SK-N-SH treated with all-trans-retinoic acid at 6 μM for 48 hours (cell line): ENCODE measurements around the gene SAYSD1.

Experiments used
- ATAC-seq: fragments of 200-7000 bp; cut with Tn5 transposase; 3 replicates; pipeline ENCODE4 v1.9.1; 2020; ENCODE audit warnings: mild to moderate bottlenecking, moderate library complexity
- ARNTL ChIP-seq: fragments of 450-650 bp; formaldehyde crosslinking; IDR thresholded peaks from 2 replicates; pipeline ENCODE4 v1.5.0; 2020; ENCODE audit warnings: low read depth, mild to moderate bottlenecking, moderate library complexity, borderline replicate concordance
- BACH2 ChIP-seq: fragments of 250-450 bp; sonication (Bioruptor Pico); IDR thresholded peaks from 2 replicates; pipeline ENCODE4 v1.9.0; 2021; ENCODE audit warnings: mild to moderate bottlenecking, borderline replicate concordance
- CSDC2 ChIP-seq: fragments of 250-450 bp; sonication (Bioruptor Pico); IDR thresholded peaks from 2 replicates; pipeline ENCODE4 v1.5.0; 2020; ENCODE audit warnings: mild to moderate bottlenecking, moderate library complexity
- ESRRG ChIP-seq: fragments of 250-450 bp; sonication (Bioruptor Pico); IDR thresholded peaks from 2 replicates; pipeline ENCODE4 v1.6.1; 2021; ENCODE audit warnings: mild to moderate bottlenecking
- GLIS3 ChIP-seq: fragments of 250-450 bp; sonication (Bioruptor Pico); IDR thresholded peaks from 2 replicates; pipeline ENCODE4 v1.5.0; 2020; ENCODE audit warnings: mild to moderate bottlenecking, moderate library complexity
- OSR1 ChIP-seq: fragments of 250-450 bp; sonication (Bioruptor Pico); IDR thresholded peaks from 2 replicates; pipeline ENCODE4 v1.8.0; 2022; ENCODE audit warnings: moderate library complexity, mild to moderate bottlenecking, inconsistent platforms
- PPARA ChIP-seq: fragments of 250-450 bp; sonication (Bioruptor Pico); IDR thresholded peaks from 2 replicates; pipeline ENCODE4 v1.5.0; 2020; ENCODE audit warnings: mild to moderate bottlenecking, borderline replicate concordance
- RARB ChIP-seq: fragments of 250-450 bp; sonication (Bioruptor Pico); IDR thresholded peaks from 2 replicates; pipeline ENCODE4 v1.8.0; 2021; ENCODE audit warnings: mild to moderate bottlenecking, moderate library complexity
- SNAI2 ChIP-seq: fragments of 250-450 bp; sonication (Bioruptor Pico); IDR thresholded peaks from 2 replicates; pipeline ENCODE4 v1.5.0; 2020; ENCODE audit warnings: mild to moderate bottlenecking, moderate library complexity
- TCF4 ChIP-seq: fragments of 250-450 bp; sonication (Bioruptor Pico); IDR thresholded peaks from 2 replicates; pipeline ENCODE4 v1.8.0; 2021; ENCODE audit warnings: mild to moderate bottlenecking, moderate library complexity, borderline replicate concordance
- TOX ChIP-seq: fragments of 250-450 bp; sonication (Bioruptor Pico); IDR thresholded peaks from 2 replicates; pipeline ENCODE4 v1.8.0; 2021; ENCODE audit warnings: mild to moderate bottlenecking, moderate library complexity, borderline replicate concordance
- ZC3H10 ChIP-seq: fragments of 250-450 bp; sonication (Bioruptor Pico); IDR thresholded peaks from 2 replicates; pipeline ENCODE4 v1.5.1; 2021; ENCODE audit warnings: mild to moderate bottlenecking, moderate library complexity
- ZFP3 ChIP-seq: fragments of 250-450 bp; sonication (Bioruptor Pico); IDR thresholded peaks from 2 replicates; pipeline ENCODE4 v1.5.0; 2020; ENCODE audit warnings: mild to moderate bottlenecking, moderate library complexity
- ZFP30 ChIP-seq: fragments of 450-650 bp; formaldehyde crosslinking; IDR thresholded peaks from 2 replicates; pipeline ENCODE4 v1.5.0; 2022; ENCODE audit warnings: mild to moderate bottlenecking, moderate library complexity
- ZNF565 ChIP-seq: fragments of 450-650 bp; formaldehyde crosslinking; conservative IDR thresholded peaks from 2 replicates; pipeline ENCODE4 v1.5.0; 2020; ENCODE audit warnings: low read depth, mild to moderate bottlenecking, moderate library complexity
- ZNF70 ChIP-seq: fragments of 450-650 bp; formaldehyde crosslinking; IDR thresholded peaks from 2 replicates; pipeline ENCODE4 v1.5.0; 2020; ENCODE audit warnings: mild to moderate bottlenecking, moderate library complexity
- ZNF8 ChIP-seq: fragments of 450-650 bp; formaldehyde crosslinking; IDR thresholded peaks from 2 replicates; pipeline ENCODE4 v1.5.0; 2020; ENCODE audit warnings: mild to moderate bottlenecking, moderate library complexity
- TF ChIP-seq, protein P1 (sequence below): fragments of 250-450 bp; sonication (Bioruptor Pico); IDR thresholded peaks from 2 replicates; pipeline ENCODE4 v1.8.0; 2021; ENCODE audit warnings: low read depth, mild to moderate bottlenecking, moderate library complexity, borderline replicate concordance
- TF ChIP-seq, protein P2 (sequence below): fragments of 250-450 bp; sonication (Bioruptor Pico); IDR thresholded peaks from 2 replicates; pipeline ENCODE4 v1.5.1; 2020; ENCODE audit warnings: low read depth, mild to moderate bottlenecking, moderate library complexity
- TF ChIP-seq, protein P3 (sequence below): fragments of 250-450 bp; sonication (Bioruptor Pico); IDR thresholded peaks from 2 replicates; pipeline ENCODE4 v1.8.0; 2020; ENCODE audit warnings: mild to moderate bottlenecking, moderate library complexity, borderline replicate concordance
- TF ChIP-seq, protein P4 (sequence below): fragments of 250-450 bp; sonication (Bioruptor Pico); IDR thresholded peaks from 2 replicates; pipeline ENCODE4 v1.5.1; 2021; ENCODE audit warnings: mild to moderate bottlenecking, moderate library complexity
- TF ChIP-seq, protein P5 (sequence below): fragments of 250-450 bp; sonication (Bioruptor Pico); IDR thresholded peaks from 2 replicates; pipeline ENCODE4 v1.5.0; 2020; ENCODE audit warnings: mild to moderate bottlenecking, moderate library complexity

SAYSD1 gene

GRCh38 chr6:39055661-39056060 lies 59.3 kb downstream of the SAYSD1 start:
- TF ChIP-seq, protein P1, sequence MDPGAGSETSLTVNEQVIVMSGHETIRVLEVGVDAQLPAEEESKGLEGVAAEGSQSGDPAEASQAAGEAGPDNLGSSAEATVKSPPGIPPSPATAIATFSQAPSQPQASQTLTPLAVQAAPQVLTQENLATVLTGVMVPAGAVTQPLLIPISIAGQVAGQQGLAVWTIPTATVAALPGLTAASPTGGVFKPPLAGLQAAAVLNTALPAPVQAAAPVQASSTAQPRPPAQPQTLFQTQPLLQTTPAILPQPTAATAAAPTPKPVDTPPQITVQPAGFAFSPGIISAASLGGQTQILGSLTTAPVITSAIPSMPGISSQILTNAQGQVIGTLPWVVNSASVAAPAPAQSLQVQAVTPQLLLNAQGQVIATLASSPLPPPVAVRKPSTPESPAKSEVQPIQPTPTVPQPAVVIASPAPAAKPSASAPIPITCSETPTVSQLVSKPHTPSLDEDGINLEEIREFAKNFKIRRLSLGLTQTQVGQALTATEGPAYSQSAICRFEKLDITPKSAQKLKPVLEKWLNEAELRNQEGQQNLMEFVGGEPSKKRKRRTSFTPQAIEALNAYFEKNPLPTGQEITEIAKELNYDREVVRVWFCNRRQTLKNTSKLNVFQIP (CRISPR knock-in tag) = no peak
- no peak for TF ChIP-seq TCF4 (CRISPR knock-in tag)
- TF ChIP-seq, protein P2, sequence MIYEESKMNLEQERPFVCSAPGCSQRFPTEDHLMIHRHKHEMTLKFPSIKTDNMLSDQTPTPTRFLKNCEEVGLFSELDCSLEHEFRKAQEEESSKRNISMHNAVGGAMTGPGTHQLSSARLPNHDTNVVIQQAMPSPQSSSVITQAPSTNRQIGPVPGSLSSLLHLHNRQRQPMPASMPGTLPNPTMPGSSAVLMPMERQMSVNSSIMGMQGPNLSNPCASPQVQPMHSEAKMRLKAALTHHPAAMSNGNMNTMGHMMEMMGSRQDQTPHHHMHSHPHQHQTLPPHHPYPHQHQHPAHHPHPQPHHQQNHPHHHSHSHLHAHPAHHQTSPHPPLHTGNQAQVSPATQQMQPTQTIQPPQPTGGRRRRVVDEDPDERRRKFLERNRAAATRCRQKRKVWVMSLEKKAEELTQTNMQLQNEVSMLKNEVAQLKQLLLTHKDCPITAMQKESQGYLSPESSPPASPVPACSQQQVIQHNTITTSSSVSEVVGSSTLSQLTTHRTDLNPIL (CRISPR knock-in tag) = no peak
- no peak for TF ChIP-seq ZNF8 (CRISPR knock-in tag)
- TF ChIP-seq ZFP30 (CRISPR knock-in tag) = no peak
- TF ChIP-seq BACH2 (CRISPR knock-in tag) = no peak
- TF ChIP-seq ZNF565 (CRISPR knock-in tag) = no peak
- TF ChIP-seq, protein P3, sequence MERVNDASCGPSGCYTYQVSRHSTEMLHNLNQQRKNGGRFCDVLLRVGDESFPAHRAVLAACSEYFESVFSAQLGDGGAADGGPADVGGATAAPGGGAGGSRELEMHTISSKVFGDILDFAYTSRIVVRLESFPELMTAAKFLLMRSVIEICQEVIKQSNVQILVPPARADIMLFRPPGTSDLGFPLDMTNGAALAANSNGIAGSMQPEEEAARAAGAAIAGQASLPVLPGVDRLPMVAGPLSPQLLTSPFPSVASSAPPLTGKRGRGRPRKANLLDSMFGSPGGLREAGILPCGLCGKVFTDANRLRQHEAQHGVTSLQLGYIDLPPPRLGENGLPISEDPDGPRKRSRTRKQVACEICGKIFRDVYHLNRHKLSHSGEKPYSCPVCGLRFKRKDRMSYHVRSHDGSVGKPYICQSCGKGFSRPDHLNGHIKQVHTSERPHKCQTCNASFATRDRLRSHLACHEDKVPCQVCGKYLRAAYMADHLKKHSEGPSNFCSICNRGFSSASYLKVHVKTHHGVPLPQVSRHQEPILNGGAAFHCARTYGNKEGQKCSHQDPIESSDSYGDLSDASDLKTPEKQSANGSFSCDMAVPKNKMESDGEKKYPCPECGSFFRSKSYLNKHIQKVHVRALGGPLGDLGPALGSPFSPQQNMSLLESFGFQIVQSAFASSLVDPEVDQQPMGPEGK (CRISPR knock-in tag) = no peak
- TF ChIP-seq OSR1 (CRISPR knock-in tag) = no peak
- no peak for TF ChIP-seq SNAI2 (CRISPR knock-in tag)
- TF ChIP-seq, protein P4, sequence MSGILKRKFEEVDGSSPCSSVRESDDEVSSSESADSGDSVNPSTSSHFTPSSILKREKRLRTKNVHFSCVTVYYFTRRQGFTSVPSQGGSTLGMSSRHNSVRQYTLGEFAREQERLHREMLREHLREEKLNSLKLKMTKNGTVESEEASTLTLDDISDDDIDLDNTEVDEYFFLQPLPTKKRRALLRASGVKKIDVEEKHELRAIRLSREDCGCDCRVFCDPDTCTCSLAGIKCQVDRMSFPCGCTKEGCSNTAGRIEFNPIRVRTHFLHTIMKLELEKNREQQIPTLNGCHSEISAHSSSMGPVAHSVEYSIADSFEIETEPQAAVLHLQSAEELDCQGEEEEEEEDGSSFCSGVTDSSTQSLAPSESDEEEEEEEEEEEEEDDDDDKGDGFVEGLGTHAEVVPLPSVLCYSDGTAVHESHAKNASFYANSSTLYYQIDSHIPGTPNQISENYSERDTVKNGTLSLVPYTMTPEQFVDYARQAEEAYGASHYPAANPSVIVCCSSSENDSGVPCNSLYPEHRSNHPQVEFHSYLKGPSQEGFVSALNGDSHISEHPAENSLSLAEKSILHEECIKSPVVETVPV (CRISPR knock-in tag) = no peak
- TF ChIP-seq RARB = no peak
- no peak for TF ChIP-seq ZC3H10 (CRISPR knock-in tag)
- TF ChIP-seq ESRRG (CRISPR knock-in tag) = no peak
- TF ChIP-seq TOX (CRISPR knock-in tag) = no peak
- TF ChIP-seq, protein P5, sequence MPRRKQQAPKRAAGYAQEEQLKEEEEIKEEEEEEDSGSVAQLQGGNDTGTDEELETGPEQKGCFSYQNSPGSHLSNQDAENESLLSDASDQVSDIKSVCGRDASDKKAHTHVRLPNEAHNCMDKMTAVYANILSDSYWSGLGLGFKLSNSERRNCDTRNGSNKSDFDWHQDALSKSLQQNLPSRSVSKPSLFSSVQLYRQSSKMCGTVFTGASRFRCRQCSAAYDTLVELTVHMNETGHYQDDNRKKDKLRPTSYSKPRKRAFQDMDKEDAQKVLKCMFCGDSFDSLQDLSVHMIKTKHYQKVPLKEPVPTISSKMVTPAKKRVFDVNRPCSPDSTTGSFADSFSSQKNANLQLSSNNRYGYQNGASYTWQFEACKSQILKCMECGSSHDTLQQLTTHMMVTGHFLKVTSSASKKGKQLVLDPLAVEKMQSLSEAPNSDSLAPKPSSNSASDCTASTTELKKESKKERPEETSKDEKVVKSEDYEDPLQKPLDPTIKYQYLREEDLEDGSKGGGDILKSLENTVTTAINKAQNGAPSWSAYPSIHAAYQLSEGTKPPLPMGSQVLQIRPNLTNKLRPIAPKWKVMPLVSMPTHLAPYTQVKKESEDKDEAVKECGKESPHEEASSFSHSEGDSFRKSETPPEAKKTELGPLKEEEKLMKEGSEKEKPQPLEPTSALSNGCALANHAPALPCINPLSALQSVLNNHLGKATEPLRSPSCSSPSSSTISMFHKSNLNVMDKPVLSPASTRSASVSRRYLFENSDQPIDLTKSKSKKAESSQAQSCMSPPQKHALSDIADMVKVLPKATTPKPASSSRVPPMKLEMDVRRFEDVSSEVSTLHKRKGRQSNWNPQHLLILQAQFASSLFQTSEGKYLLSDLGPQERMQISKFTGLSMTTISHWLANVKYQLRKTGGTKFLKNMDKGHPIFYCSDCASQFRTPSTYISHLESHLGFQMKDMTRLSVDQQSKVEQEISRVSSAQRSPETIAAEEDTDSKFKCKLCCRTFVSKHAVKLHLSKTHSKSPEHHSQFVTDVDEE (CRISPR knock-in tag) = no peak
- TF ChIP-seq PPARA = no peak
- TF ChIP-seq ZFP3 (CRISPR knock-in tag) = no peak
- TF ChIP-seq ZNF70 (CRISPR knock-in tag) = no peak
- TF ChIP-seq ARNTL (CRISPR knock-in tag) = no peak
- ATAC-seq = no peak

- no peak for ATAC-seq
- no peak for TF ChIP-seq CSDC2 (CRISPR knock-in tag)
- no peak for TF ChIP-seq ZC3H10 (CRISPR knock-in tag)
- no peak for TF ChIP-seq BACH2 (CRISPR knock-in tag)
- TF ChIP-seq TCF4 (CRISPR knock-in tag) = no peak
- TF ChIP-seq GLIS3 (CRISPR knock-in tag) = no peak
- TF ChIP-seq, protein P1 (CRISPR knock-in tag) = no peak
- TF ChIP-seq ZFP3 (CRISPR knock-in tag) = no peak
- no peak for TF ChIP-seq TOX (CRISPR knock-in tag)
- TF ChIP-seq ZNF70 (CRISPR knock-in tag) = no peak
Measured at GRCh38 chr6:39054577-39055142, 60.3 kb downstream of the SAYSD1 start.
